Cardiac muscle cell (in vitro differentiated cells and primary cell): Measurements from ENCODE around the gene NAV1. TPM values are rescaled to one million over a fixed set of nuclear protein-coding genes. Genes with fewer than 3 reads are reported as not detected.
A peak's percentile ranks its signal among the peaks of the same experiment; 100 is the strongest.

Source experiments
- DNase-seq, 2 donors: peaks; one replicate each; pipeline versions ENCODE4 v3.0.0 to v3.0.0-alpha.2; 2010 to 2017; ENCODE audit warnings: low read depth in 1 of 2, low spot score in 1 of 2
- H3K27ac ChIP-seq: fragments of 200-600 bp; sonication (generic); 2 replicates; pipeline ENCODE4 v1.5.1; 2016
- H3K27me3 ChIP-seq: fragments of 200-600 bp; sonication (generic); 2 replicates; pipeline ENCODE4 v1.6.0; 2016; ENCODE audit warnings: control low read depth
- H3K36me3 ChIP-seq: fragments of 200-600 bp; sonication (generic); 2 replicates; pipeline ENCODE4 v1.5.1; 2016; ENCODE audit warnings: control low read depth
- H3K4me1 ChIP-seq: fragments of 200-600 bp; sonication (generic); 2 replicates; pipeline ENCODE4 v1.8.1; 2017; ENCODE audit warnings: low read depth, mild to moderate bottlenecking, mixed run types
- H3K4me3 ChIP-seq: fragments of 200-600 bp; sonication (generic); 2 replicates; pipeline ENCODE4 v1.5.1; 2016; ENCODE audit warnings: mild to moderate bottlenecking
- H3K9me3 ChIP-seq: fragments of 200-600 bp; sonication (generic); 2 replicates; pipeline ENCODE4 v1.5.1; 2017; ENCODE audit warnings: low read depth, mild to moderate bottlenecking, control low read depth
- CTCF ChIP-seq: IDR thresholded peaks from 2 replicates; pipeline ENCODE4 v1.5.1; 2012; ENCODE audit warnings: low read depth, mild to moderate bottlenecking, low read length
- polyA plus RNA-seq: library from polyadenylated mRNA; unstranded; fragments of >200 nt; fragmentation: Nextera tagmentation; extraction: Ambion mirVana; gene quantifications from 2 replicates; pipeline ENCODE4 v1.2.1, GENCODE V29; 2016
- total RNA-seq: library from RNA; depleted of rRNA; stranded (reverse); fragments of >200 nt; gene quantifications from 2 replicates; pipeline ENCODE4 v1.2.3, GENCODE V29; 2016

The NAV1 gene
- total and polyA plus RNA-seq, 2 experiments from 2014 or later = 99.0 to 151 TPM

GRCh38 chr1:201533836-201534235, 5.1 kb upstream of the NAV1 start:
- Histone ChIP-seq H3K9me3 (no peaks in the 10 kb centered on the region), H3K27me3 (no peaks in the 10 kb centered on the region), H3K4me3 (no peak overlapping the region), H3K27ac (no peak overlapping the region), H3K36me3 (no peaks in the 10 kb centered on the region), H3K4me1 (peaks cover 7% of the 10 kb centered on the region)
- DNase-seq = no peak
- TF ChIP-seq CTCF = no peak

GRCh38 chr1:201535046-201535918, 3.6 kb upstream of the NAV1 start:
- no peak for DNase-seq
- Histone ChIP-seq H3K36me3 (no peaks in the 10 kb centered on the region), H3K4me1 (peaks cover 9% of the 10 kb centered on the region), H3K4me3 (no peak overlapping the region), H3K9me3 (no peaks in the 10 kb centered on the region), H3K27me3 (no peaks in the 10 kb centered on the region), H3K27ac (no peak overlapping the region)
- TF ChIP-seq CTCF = no peak

- no peak for TF ChIP-seq CTCF
- Histone ChIP-seq H3K36me3 (no peaks in the 10 kb centered on the region), H3K27me3 (no peaks in the 10 kb centered on the region), H3K9me3 (no peaks in the 10 kb centered on the region), H3K27ac (no peak overlapping the region), H3K4me3 (no peak overlapping the region), H3K4me1 (peaks cover 11% of the 10 kb centered on the region)
- no peak for DNase-seq
Measured at GRCh38 chr1:201535919-201536245, 3.0 kb upstream of the NAV1 start.

GRCh38 chr1:201536558-201536957, 2.4 kb upstream of the NAV1 start:
- Histone ChIP-seq H3K4me1 (peaks cover 11% of the 10 kb centered on the region), H3K27ac (no peak overlapping the region), H3K27me3 (no peaks in the 10 kb centered on the region), H3K9me3 (no peaks in the 10 kb centered on the region), H3K36me3 (no peaks in the 10 kb centered on the region), H3K4me3 (no peak overlapping the region)
- DNase-seq = peak in 1 of 2 donors; percentile 75
- no peak for TF ChIP-seq CTCF

GRCh38 chr1:201537028-201537427, 1.9 kb upstream of the NAV1 start:
- H3K9me3 ChIP-seq = no peaks in the 10 kb centered on the region
- peaks cover 8% of the 10 kb centered on the region for H3K4me1 ChIP-seq
- DNase-seq = no peak
- TF ChIP-seq CTCF = no peak
- no peaks in the 10 kb centered on the region for H3K36me3 ChIP-seq
- H3K27me3 ChIP-seq = no peaks in the 10 kb centered on the region
- no peak overlapping the region for H3K27ac ChIP-seq
- H3K4me3 ChIP-seq = no peak overlapping the region
